ENCODE data around the gene NEXN. TPM values are rescaled to one million over a fixed set of nuclear protein-coding genes. Genes with fewer than 3 reads are reported as not detected.

Gene NEXN
- total RNA-seq, 1 donor from 2014 or later: 4.6 TPM

GRCh38 chr1:77926561-77927357 is 38.3 kb downstream of the NEXN start:
- TF ChIP-seq, protein P1, sequence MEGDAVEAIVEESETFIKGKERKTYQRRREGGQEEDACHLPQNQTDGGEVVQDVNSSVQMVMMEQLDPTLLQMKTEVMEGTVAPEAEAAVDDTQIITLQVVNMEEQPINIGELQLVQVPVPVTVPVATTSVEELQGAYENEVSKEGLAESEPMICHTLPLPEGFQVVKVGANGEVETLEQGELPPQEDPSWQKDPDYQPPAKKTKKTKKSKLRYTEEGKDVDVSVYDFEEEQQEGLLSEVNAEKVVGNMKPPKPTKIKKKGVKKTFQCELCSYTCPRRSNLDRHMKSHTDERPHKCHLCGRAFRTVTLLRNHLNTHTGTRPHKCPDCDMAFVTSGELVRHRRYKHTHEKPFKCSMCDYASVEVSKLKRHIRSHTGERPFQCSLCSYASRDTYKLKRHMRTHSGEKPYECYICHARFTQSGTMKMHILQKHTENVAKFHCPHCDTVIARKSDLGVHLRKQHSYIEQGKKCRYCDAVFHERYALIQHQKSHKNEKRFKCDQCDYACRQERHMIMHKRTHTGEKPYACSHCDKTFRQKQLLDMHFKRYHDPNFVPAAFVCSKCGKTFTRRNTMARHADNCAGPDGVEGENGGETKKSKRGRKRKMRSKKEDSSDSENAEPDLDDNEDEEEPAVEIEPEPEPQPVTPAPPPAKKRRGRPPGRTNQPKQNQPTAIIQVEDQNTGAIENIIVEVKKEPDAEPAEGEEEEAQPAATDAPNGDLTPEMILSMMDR (IDR thresholded peaks at IDR 0.05; ENCODE audit: insufficient read depth, low read length, poor library complexity, severe bottlenecking): no peak
- H3K4me3 ChIP-seq (ENCODE audit: low read depth, low read length): no peak overlapping the region

GRCh38 chr1:77927414-77927813 is 39.0 kb downstream of the NEXN start:
- DNase-seq (ENCODE audit: low read depth): no peak
- TF ChIP-seq, protein P1 (IDR thresholded peaks at IDR 0.05; ENCODE audit: insufficient read depth, low read length, poor library complexity, severe bottlenecking): no peak
- Histone ChIP-seq H3K27me3 (ENCODE audit: control insufficient read depth, insufficient read depth, low read length) (no peaks in the 10 kb centered on the region), H3K4me3 (ENCODE audit: low read depth, low read length) (no peak overlapping the region), H3K36me3 (ENCODE audit: control insufficient read depth, insufficient read depth, low read length) (peaks cover 1% of the 10 kb centered on the region)

More at GRCh38 chr1:77926561-77927357, 38.3 kb downstream of the NEXN start:
- no peaks in the 10 kb centered on the region for H3K27me3 ChIP-seq (ENCODE audit: control insufficient read depth, insufficient read depth, low read length)
- no peak for DNase-seq (ENCODE audit: low read depth)
- peaks cover 1% of the 10 kb centered on the region for H3K36me3 ChIP-seq (ENCODE audit: control insufficient read depth, insufficient read depth, low read length)

GRCh38 chr1:77929806-77930205 is 41.4 kb downstream of the NEXN start:
- H3K36me3 ChIP-seq (ENCODE audit: control insufficient read depth, insufficient read depth, low read length): peaks cover 1% of the 10 kb centered on the region
- no peaks in the 10 kb centered on the region for H3K27me3 ChIP-seq (ENCODE audit: control insufficient read depth, insufficient read depth, low read length)
- no peak for DNase-seq (ENCODE audit: low read depth)
- TF ChIP-seq, protein P1 (IDR thresholded peaks at IDR 0.05; ENCODE audit: insufficient read depth, low read length, poor library complexity, severe bottlenecking): no peak
- no peak overlapping the region for H3K4me3 ChIP-seq (ENCODE audit: low read depth, low read length)

DNA sequence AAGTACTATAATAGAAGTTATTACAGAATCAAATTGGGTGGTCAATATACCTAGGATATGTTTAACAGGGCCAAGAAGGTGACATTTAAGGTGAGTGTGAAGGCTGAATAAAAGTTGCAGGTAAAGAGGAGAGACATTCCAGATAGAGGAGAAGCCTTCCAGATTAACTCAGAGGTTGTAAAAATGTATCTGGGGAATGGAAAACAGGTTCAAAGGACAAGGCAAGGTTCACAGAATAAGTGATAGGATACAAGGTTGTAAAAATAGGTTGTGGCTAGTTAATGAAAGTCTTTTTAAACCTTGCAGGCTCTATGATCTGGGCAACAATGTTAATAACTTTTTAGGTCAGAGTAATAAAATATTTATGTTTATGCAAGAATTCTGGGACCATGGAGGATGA is 50.2 kb downstream of the NEXN start:
- H3K36me3 ChIP-seq (ENCODE audit: control insufficient read depth, insufficient read depth, low read length): no peaks in the 10 kb centered on the region
- no peaks in the 10 kb centered on the region for H3K27me3 ChIP-seq (ENCODE audit: control insufficient read depth, insufficient read depth, low read length)
- H3K4me3 ChIP-seq (ENCODE audit: low read depth, low read length): no peak overlapping the region
- TF ChIP-seq, protein P1 (IDR thresholded peaks at IDR 0.05; ENCODE audit: insufficient read depth, low read length, poor library complexity, severe bottlenecking): no peak
- DNase-seq (ENCODE audit: low read depth): no peak

DNA sequence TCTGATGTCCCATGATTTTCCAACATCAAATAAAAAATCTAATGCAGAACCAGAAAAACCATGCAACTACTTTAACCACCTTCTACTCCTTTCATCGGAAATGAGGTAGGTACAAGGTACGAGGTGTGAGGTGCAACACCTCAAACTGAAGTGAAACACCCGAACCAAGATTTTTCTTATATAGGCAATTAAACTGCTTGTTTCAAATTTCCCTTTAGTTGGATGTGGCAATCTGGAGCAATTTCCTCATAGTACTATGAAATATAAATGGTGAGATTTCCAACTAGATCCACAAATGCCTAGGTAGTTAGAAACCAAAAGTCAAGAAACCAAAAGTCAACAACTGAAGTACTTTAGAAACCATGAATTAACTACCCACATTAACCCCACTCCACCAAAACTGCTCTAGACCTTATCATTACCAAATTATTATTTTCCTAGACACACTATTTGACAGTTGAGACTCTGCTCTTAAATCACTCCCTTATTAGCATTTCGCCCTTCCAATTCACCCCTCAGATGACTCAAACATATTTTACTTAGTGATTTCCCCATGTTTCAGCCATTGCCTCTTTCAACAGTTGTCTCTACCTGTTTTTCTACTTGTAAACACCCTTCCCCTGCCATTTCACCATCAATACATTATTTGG is 52.6 kb downstream of the NEXN start:
- TF ChIP-seq, protein P1 (IDR thresholded peaks at IDR 0.05; ENCODE audit: insufficient read depth, low read length, poor library complexity, severe bottlenecking): no peak
- Histone ChIP-seq H3K4me3 (ENCODE audit: low read depth, low read length) (no peak overlapping the region), H3K36me3 (ENCODE audit: control insufficient read depth, insufficient read depth, low read length) (no peaks in the 10 kb centered on the region), H3K27me3 (ENCODE audit: control insufficient read depth, insufficient read depth, low read length) (no peaks in the 10 kb centered on the region)
- no peak for DNase-seq (ENCODE audit: low read depth)
